BE2C (cell line): Measurements from ENCODE around the gene PGAP1.

Experiments
- DNase-seq: peaks from one replicate; pipeline ENCODE4 v3.0.0-alpha.2; 2020
- H3K27me3 ChIP-seq: fragments of 250-450 bp; sonication (Bioruptor Pico); 2 replicates; pipeline ENCODE4 v1.5.1; 2020; ENCODE audit warnings: mild to moderate bottlenecking
- H3K36me3 ChIP-seq: fragments of 250-450 bp; sonication (Bioruptor Pico); 2 replicates; pipeline ENCODE4 v1.5.1; 2020; ENCODE audit warnings: mild to moderate bottlenecking
- H3K4me1 ChIP-seq: fragments of 250-450 bp; sonication (Bioruptor Pico); 2 replicates; pipeline ENCODE4 v1.5.1; 2020
- H3K4me3 ChIP-seq: 2 replicates; pipeline ENCODE4 v1.5.1; 2011; ENCODE audit warnings: low read depth, low read length
- H3K9me3 ChIP-seq: fragments of 250-450 bp; sonication (Bioruptor Pico); 2 replicates; pipeline ENCODE4 v1.5.1; 2020
- TF ChIP-seq, protein P1 (sequence below): IDR thresholded peaks from 2 replicates; pipeline ENCODE4 v1.5.1; 2012; ENCODE audit warnings: mild to moderate bottlenecking, low read depth, low read length

The PGAP1 gene

DNA sequence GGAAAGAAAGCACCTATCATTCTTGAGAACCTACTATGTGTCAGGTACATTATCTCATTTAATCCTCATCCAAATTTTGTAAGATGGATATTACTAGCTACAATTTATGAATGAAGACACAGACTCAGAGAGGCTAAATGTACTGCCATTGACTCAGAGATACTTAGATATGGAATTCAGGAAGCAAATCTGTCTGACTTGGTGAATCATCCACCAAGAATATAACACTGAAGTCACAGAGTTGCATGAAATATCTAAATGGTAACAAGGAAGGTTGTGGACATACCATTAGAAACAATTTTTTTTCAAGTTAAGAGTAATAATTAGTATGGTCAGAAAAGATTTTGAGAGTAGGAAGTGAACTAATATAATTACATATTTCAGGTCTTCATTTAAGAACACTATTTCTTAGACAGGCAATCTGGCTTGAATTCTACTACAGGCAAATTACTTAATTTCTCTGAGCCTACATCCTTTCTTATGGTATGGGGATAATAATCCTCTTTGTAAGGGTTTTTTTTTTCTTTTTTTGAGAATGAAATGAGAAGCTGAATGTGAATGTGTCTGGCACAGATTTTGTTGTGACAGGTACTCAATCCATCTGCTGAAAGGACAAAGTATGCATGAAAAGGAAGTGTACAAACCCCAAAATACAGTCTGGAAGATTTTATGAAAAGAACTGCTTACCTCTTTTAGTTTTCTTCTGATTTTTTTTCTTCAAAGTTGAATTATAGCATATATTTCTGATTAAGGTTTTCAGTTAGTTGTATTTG lies 102.6 kb downstream of the PGAP1 start:
- H3K4me3 ChIP-seq: no peak overlapping the region
- H3K36me3 ChIP-seq: no peaks in the 10 kb centered on the region
- H3K4me1 ChIP-seq: 0 out of 2 replicates have a peak, but pooled peaks cover 2% of the 10 kb centered on the region
- no peaks in the 10 kb centered on the region for H3K9me3 ChIP-seq
- no peaks in the 10 kb centered on the region for H3K27me3 ChIP-seq
- no peak for DNase-seq
- TF ChIP-seq, protein P1, sequence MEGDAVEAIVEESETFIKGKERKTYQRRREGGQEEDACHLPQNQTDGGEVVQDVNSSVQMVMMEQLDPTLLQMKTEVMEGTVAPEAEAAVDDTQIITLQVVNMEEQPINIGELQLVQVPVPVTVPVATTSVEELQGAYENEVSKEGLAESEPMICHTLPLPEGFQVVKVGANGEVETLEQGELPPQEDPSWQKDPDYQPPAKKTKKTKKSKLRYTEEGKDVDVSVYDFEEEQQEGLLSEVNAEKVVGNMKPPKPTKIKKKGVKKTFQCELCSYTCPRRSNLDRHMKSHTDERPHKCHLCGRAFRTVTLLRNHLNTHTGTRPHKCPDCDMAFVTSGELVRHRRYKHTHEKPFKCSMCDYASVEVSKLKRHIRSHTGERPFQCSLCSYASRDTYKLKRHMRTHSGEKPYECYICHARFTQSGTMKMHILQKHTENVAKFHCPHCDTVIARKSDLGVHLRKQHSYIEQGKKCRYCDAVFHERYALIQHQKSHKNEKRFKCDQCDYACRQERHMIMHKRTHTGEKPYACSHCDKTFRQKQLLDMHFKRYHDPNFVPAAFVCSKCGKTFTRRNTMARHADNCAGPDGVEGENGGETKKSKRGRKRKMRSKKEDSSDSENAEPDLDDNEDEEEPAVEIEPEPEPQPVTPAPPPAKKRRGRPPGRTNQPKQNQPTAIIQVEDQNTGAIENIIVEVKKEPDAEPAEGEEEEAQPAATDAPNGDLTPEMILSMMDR: no peak

DNA sequence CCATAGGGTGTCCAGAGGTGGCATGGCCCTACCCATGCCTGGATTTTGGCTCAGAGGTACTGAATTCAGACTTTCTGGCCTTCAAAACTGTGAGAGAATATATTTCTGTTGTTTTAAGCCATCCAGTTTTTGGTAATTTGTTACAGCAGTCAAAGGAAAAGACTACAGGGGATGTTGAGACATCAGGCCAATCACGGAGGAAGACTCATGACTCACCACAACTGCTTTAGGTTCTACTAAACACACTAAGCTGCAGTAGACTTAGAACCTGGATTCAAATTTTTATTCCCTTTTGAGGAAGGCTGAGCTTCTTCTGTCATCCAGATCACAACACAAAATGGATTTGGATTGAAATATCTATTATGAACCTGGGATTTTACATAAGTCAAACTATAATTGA lies 105.3 kb downstream of the PGAP1 start:
- Histone ChIP-seq H3K36me3 (no peaks in the 10 kb centered on the region), H3K27me3 (no peaks in the 10 kb centered on the region), H3K4me3 (no peak overlapping the region), H3K9me3 (no peaks in the 10 kb centered on the region), H3K4me1 (0 out of 2 replicates have a peak, but pooled peaks cover 2% of the 10 kb centered on the region)
- TF ChIP-seq, protein P1: no peak
- no peak for DNase-seq

DNA sequence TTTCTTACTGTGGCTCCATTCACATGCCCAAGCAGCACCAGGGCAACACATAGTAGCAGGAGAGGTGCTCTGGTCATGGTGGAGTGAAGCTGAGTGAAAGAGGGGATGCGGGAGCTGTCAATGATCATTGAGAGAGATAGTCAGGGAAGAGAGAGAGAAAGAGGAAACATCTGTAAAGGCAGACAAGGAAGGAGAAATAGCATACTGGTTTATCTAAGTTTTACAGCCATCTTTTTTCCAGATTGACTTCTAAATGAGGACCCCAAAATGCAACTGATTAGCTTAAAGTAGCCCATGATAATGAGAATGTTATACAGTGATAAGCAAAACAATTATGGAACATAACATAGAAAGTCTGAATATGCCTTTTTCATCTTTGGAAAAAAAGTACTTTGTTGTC lies 117.2 kb downstream of the PGAP1 start, which contains the start of gene C2orf66:
TSS of gene C2orf66 (minus strand) at position 96 of the 400 bp plus-strand sequence. CDS start at position 77, 19 bp downstream.
- Histone ChIP-seq H3K9me3 (peaks cover 3% of the 10 kb centered on the region; the same call in 1 of the 2 replicates), H3K4me1 (peaks cover 3% of the 10 kb centered on the region), H3K27me3 (peaks cover 9% of the 10 kb centered on the region), H3K36me3 (no peaks in the 10 kb centered on the region), H3K4me3 (no peak within 1 kb of the TSS)
- TF ChIP-seq, protein P1: no peak
- DNase-seq: no peak

DNA sequence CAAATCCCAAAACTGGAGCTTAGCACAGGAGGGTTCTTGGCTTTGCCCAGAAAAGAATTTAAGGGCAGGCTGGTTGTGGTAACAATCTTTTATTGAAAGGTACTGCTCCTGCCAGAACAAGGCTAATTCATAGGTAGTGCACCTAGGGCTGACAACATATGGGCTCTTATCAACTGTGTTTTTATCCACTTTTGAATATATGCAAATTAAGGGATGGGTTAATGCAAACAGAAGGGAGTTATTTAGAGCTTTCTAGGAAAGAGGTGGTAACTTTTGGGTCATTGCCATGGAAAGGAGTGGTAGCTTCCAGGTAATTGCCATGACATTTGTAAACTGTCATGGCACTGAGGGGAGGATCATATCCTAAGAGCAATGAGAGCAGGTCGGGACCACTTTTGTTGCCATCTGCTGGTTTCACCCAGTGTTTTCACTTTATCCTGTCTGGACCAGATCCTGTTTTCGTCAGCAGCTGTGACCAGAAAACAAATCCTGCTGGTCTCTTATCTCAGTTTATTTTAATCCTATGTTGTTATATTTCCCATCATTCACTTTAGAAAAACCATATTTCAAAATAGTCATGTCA lies 118.3 kb downstream of the PGAP1 start:
- Histone ChIP-seq H3K36me3 (no peaks in the 10 kb centered on the region), H3K4me3 (no peak overlapping the region), H3K9me3 (peaks cover 3% of the 10 kb centered on the region; the same call in 1 of the 2 replicates), H3K27me3 (peaks cover 9% of the 10 kb centered on the region), H3K4me1 (peaks cover 3% of the 10 kb centered on the region)
- TF ChIP-seq, protein P1: peak; percentile 44
- DNase-seq: no peak

DNA sequence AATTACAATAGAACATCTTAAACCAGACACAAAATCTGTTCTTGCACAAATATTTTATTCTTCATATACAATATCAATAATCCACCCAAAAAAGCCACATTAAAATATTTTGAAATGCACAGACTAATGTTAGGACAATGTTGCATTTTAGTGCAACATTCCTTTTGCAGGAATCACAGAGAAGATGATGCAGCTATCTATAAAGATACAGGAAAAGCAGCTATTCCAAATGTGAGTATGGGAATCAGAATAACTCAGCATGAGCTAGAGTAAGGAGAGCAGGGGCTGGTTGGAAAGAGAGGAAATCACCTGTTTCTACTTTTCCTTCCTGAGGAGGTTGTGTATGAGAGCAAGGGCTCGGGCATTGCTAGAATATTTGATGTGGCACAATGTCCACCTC lies 122.1 kb downstream of the PGAP1 start:
- no peak overlapping the region for H3K4me3 ChIP-seq
- H3K4me1 ChIP-seq: peaks cover 3% of the 10 kb centered on the region
- TF ChIP-seq, protein P1: no peak
- H3K9me3 ChIP-seq: no peaks in the 10 kb centered on the region
- DNase-seq: no peak
- H3K36me3 ChIP-seq: no peaks in the 10 kb centered on the region
- no peaks in the 10 kb centered on the region; the same call in 1 of the 2 replicates for H3K27me3 ChIP-seq

DNA sequence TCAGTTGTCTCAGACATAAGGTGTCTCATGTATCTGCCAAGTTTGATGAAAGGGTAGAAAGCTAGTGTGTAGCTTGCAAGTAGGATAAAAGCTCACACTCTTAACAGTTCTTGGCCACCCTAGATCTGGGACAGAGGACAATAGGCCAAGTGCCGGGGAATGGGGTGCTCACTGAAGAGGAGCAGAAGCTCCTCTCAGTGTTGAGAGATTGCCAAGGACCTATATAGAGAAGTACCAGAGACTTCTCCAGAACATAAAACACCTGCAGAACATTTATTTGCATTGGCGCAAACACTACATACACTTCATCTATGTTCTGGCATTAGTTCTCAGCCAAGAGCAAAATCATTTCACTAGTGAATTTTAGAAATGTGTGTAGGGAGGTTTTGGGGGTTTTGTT lies 124.1 kb downstream of the PGAP1 start:
- Histone ChIP-seq H3K36me3 (peaks cover 5% of the 10 kb centered on the region), H3K9me3 (no peaks in the 10 kb centered on the region), H3K4me3 (no peak overlapping the region), H3K4me1 (no peaks in the 10 kb centered on the region; the same call in 1 of the 2 replicates), H3K27me3 (no peaks in the 10 kb centered on the region; the same call in 1 of the 2 replicates)
- TF ChIP-seq, protein P1: no peak
- DNase-seq: no peak
